ENCODE data around the gene UGT1A8.

Gene UGT1A8

GRCh38 chr2:233820774-233821105 is 203.3 kb downstream of the UGT1A8 start:
- Histone ChIP-seq H3K4me3 (ENCODE audit: extremely low read depth, insufficient read depth, low read length, poor library complexity, severe bottlenecking) (no peak overlapping the region), H3K27ac (ENCODE audit: low read depth, low read length, severe bottlenecking) (no peak overlapping the region), H3K4me1 (ENCODE audit: control insufficient read depth, insufficient read depth, low read length, poor library complexity, severe bottlenecking) (no peaks in the 10 kb centered on the region), H3K9me3 (ENCODE audit: control insufficient read depth, low read length) (no peaks in the 10 kb centered on the region), H3K36me3 (ENCODE audit: control insufficient read depth, insufficient read depth, low read length) (no peaks in the 10 kb centered on the region)
- 82 to 85% methylated on average over 3 of the region's 6 CpGs for whole genome bisulfite sequencing, 2 experiments (ENCODE audit: insufficient coverage in 2 of 2)

- Histone ChIP-seq H3K27ac (ENCODE audit: low read depth, low read length, severe bottlenecking) (no peak overlapping the region), H3K4me3 (ENCODE audit: extremely low read depth, insufficient read depth, low read length, poor library complexity, severe bottlenecking) (no peak overlapping the region), H3K9me3 (ENCODE audit: control insufficient read depth, low read length) (peaks cover under 1% of the 10 kb centered on the region), H3K4me1 (ENCODE audit: control insufficient read depth, insufficient read depth, low read length, poor library complexity, severe bottlenecking) (no peaks in the 10 kb centered on the region), H3K36me3 (ENCODE audit: control insufficient read depth, insufficient read depth, low read length) (no peaks in the 10 kb centered on the region)
- 90 to 91% methylated on average over 3 of the region's 3 CpGs for WGBS, 2 experiments (ENCODE audit: insufficient coverage in 2 of 2)
These were observed 203.8 kb downstream of the UGT1A8 start for GRCh38 chr2:233821196-233821595.

DNA sequence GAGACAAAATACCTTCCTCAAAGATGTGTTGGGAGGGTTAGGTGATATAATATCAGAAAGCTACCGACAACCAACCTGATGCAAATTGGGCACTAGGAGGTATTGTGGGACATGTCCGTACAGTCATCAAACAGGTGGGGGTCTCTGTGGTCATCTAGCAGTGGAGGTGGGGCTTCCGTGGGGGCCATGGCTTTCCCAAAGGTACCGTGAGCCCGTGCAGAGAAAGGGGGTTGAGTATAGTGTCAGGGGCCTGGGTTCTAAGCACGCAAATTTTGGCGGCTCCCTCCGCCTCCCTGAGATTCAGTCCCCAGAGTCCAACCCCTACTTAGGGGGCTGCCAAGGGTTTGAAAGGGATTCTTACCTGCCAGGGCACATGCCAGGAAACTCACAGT is 204.3 kb downstream of the UGT1A8 start:
- Histone ChIP-seq H3K36me3 (ENCODE audit: control insufficient read depth, insufficient read depth, low read length) (no peaks in the 10 kb centered on the region), H3K9me3 (ENCODE audit: control insufficient read depth, low read length) (peaks cover 4% of the 10 kb centered on the region), H3K27ac (ENCODE audit: low read depth, low read length, severe bottlenecking) (no peak overlapping the region), H3K4me1 (ENCODE audit: control insufficient read depth, insufficient read depth, low read length, poor library complexity, severe bottlenecking) (no peaks in the 10 kb centered on the region), H3K4me3 (ENCODE audit: extremely low read depth, insufficient read depth, low read length, poor library complexity, severe bottlenecking) (no peak overlapping the region)
- WGBS, 2 experiments (ENCODE audit: insufficient coverage in 2 of 2): 94 to 98% methylated on average over 5 to 8 of the region's 8 CpGs

GRCh38 chr2:233822101-233822771 is 204.8 kb downstream of the UGT1A8 start:
- H3K4me3 ChIP-seq (ENCODE audit: extremely low read depth, insufficient read depth, low read length, poor library complexity, severe bottlenecking): no peak overlapping the region
- WGBS, 2 experiments (ENCODE audit: insufficient coverage in 2 of 2): 88 to 92% methylated on average over 20 to 21 of the region's 21 CpGs
- H3K27ac ChIP-seq (ENCODE audit: low read depth, low read length, severe bottlenecking): no peak overlapping the region
- H3K4me1 ChIP-seq (ENCODE audit: control insufficient read depth, insufficient read depth, low read length, poor library complexity, severe bottlenecking): no peaks in the 10 kb centered on the region
- H3K36me3 ChIP-seq (ENCODE audit: control insufficient read depth, insufficient read depth, low read length): no peaks in the 10 kb centered on the region
- peaks cover 4% of the 10 kb centered on the region for H3K9me3 ChIP-seq (ENCODE audit: control insufficient read depth, low read length)
